Kidney capillary endothelial cell (primary cell): ENCODE measurements around the gene RPGR.

Experiments
- DNase-seq: peaks from one replicate; pipeline ENCODE4 v3.0.0-alpha.2; 2018; ENCODE audit warnings: low spot score

The RPGR gene, protein sequence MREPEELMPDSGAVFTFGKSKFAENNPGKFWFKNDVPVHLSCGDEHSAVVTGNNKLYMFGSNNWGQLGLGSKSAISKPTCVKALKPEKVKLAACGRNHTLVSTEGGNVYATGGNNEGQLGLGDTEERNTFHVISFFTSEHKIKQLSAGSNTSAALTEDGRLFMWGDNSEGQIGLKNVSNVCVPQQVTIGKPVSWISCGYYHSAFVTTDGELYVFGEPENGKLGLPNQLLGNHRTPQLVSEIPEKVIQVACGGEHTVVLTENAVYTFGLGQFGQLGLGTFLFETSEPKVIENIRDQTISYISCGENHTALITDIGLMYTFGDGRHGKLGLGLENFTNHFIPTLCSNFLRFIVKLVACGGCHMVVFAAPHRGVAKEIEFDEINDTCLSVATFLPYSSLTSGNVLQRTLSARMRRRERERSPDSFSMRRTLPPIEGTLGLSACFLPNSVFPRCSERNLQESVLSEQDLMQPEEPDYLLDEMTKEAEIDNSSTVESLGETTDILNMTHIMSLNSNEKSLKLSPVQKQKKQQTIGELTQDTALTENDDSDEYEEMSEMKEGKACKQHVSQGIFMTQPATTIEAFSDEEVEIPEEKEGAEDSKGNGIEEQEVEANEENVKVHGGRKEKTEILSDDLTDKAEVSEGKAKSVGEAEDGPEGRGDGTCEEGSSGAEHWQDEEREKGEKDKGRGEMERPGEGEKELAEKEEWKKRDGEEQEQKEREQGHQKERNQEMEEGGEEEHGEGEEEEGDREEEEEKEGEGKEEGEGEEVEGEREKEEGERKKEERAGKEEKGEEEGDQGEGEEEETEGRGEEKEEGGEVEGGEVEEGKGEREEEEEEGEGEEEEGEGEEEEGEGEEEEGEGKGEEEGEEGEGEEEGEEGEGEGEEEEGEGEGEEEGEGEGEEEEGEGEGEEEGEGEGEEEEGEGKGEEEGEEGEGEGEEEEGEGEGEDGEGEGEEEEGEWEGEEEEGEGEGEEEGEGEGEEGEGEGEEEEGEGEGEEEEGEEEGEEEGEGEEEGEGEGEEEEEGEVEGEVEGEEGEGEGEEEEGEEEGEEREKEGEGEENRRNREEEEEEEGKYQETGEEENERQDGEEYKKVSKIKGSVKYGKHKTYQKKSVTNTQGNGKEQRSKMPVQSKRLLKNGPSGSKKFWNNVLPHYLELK

DNA sequence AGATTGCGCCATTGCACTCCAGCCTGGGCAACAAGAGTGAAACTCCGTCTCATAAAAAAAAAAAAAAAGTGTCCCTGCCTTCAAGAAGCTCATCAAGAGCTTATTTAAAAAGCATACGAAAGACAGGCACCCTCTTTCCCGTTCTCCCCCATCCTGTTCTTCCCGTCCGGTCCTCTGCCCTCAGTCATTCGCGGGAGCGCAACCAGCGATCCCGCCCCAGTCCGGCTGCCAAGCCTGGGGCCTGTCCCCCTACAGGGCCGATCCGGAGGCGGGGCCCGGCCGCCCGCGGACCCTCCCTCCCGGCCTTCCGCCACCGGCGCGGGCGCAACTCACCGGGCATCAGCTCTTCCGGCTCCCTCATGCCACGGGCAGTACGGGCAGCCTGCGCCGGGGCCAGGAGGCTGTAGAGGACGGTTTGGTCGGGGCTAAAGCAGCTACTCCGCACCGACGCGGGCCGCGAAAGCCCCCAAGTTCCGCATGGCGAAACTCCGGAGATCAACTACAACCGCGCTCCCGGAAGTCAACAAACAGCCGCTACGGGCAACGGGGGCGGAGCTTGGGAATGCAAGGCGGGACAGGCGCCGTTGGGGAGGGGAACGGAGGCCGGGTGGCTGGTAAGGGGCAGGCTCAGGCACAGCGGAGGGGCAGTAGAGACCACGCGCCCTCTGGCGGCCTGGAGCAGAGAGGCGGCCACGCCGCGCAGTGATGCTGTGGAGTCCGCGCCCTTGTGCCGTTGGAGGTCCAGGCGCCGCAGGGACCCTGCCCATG lies at the start of gene RPGR:
RPGR (minus strand) TSS at position 503 of the 768 bp plus-strand sequence; CDS start at position 361, 142 bp downstream.
- peak; percentile 72 for DNase-seq

DNA sequence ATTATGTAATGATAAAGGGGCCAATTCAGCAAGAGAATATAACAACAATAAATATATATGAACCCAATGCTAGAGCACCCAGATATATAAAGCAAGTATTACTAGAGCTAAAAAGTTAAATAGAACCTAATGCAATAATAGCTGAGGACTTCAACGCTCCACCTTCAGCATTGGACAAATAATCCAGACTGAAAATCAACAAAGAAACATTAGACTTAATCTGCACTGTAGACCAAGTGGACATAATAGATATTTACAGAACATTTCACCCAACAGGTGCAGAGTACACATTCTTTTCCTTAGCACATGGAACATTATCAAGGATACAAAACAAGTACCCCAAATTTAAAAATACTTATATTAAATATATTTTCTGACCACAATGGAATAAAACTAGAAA lies 49.4 kb upstream of the RPGR start:
- DNase-seq = no peak

DNA sequence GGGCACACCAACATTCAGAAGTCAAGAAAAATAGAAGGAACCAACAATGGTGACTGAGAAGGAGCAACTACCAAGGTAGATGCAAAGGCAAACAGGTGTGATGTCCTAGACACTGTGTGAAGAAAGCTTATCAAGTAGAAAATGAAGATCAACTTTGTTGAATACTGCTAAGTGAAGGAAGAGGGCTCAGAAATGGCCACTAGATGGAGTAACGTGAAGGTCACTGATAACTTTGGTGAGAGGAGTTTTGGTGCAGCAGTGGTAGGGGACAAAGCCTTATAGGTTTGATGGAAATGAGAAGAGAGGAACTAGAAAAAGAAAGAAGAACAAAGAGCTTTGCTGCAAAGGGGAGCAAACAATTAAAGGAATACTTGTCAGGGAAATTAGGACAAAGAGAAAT lies 48.6 kb upstream of the RPGR start:
- DNase-seq = peak; percentile 7

DNA sequence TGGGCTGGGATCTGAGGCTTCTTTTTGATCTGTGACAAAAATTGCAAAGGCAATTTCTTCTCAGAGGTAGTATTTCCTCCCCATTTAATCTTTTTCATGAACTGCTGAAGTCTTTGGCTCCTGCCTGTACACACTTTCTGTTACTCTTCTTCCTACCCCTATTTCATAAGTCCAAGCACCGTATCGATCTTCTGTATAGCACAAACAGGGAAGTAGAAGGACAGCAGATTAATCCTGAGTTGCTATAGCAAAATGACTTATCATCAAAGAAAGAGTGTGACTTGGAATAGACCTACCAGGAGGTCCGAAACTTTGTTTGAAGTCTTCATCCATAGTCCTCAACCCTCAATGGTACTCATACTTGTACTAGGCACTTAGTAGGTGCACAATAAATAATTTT lies 47.1 kb upstream of the RPGR start:
- DNase-seq = no peak

DNA sequence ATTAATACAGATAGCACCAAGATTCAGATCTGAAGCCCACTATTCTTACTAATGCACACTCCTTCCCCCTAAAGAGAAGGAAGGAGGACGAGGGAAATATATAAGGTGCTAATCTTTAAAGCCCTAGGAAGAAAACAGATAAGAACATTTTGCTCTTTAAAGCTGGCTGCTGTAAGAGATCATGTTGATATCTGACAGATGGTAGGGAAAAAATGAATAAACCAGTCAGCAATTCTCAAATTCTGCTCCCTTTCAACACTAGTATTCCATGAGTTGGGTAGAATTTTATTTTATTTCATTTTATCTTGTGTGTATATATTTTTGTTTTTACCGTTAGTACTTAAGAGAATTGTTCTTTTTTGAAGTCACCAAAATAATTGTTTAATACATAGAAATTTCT lies 44.3 kb upstream of the RPGR start:
- DNase-seq = no peak

DNA sequence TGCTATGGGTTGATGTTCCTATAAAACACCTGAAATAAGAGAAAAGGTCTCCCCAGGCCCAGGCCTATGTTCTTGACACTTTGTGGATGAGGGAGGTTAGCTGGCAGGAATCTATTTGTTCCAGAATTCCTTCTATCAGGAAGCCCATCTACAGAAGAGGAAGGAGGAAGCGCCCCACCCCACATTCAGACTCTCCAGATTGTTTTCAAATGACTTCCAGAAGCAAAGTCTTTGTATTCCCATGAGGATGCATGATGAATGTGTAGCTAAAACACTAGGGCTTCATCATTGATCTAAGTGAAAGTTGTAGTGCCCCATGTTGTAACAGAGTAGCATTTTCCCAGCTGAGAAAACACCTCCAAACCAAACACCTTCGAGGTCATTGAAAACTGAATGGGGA lies 41.5 kb upstream of the RPGR start:
- DNase-seq = no peak

DNA sequence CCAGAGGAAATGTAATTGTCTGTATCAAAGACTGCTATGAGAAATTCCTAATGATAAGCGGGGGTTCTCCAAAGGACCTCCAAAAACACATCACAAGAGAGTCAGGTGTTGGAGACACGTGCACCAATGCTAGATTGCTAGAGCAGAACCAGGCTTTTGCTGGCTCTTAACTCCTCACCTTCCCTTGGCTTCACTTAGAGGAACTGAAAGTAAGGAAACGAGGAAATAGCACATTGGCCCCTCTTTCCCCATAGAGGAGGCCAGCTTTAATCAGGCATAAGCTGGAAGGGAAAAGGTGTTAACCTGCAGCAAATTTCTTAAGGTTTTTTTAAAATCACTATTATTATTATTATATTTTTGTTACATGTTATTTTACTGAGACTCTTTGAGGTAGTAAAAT lies 38.6 kb upstream of the RPGR start:
- DNase-seq = no peak

DNA sequence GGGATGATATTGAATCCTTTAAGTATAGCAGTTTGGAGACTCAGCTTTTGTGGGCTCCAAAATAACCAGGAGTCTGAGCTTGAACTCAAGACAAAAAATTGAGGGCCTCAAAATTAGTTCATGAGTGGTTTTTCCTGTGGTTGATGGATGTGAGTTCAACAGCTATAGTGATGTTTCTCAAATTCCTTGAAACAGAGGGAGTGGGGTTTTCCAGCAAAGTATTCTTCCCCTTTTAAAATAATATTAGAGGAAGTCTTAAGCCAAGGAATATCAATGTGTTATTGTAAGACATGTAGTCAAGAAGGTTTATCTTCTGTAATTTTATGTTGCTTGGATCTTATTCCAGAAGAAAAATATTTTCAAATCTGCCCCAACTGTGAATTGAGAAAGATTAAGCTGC lies 35.7 kb upstream of the RPGR start:
- DNase-seq = no peak

DNA sequence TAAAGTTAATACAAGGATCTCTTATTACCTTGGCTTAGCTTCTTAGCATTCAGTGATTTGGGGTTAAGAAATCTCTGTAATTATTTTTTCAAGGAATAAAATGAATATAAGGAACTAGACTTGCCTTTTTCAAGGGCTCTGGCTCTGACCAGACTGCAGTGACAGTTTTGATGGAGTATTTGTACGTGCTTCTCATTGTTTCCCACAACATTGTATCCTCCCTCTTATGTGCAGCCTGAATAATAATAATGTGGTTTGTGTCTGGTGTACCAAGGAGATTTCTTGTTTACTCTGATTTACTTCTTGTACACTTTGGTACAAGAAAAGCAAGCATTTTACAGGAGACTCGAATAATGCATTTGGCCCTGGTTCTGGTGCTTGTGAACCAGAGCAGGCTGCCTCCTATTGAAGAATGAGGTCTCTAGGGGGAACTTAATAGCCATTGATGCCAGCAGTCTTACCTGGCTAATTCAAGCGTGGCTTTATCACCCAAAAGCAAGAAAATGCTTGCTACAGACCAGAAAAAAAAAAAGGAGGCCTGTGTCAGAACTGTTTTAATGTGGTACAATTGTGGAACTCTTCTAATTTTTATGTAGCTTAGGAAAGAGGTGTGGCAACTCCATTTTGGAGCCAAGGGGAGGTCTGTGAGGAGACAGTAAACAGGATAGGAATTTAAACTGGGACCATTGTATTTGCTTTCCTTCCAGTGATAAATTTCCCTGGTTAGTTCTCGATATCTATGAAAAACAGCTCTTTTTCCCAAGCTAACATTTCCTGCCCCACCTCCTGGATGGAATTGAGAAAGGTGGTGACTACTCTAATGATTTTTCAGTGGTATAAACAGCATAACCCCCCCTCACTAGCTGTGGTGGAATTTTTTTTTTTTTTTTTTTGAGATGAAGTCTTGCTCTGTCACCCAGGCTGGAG lies 30.7 kb upstream of the RPGR start:
- DNase-seq = no peak

DNA sequence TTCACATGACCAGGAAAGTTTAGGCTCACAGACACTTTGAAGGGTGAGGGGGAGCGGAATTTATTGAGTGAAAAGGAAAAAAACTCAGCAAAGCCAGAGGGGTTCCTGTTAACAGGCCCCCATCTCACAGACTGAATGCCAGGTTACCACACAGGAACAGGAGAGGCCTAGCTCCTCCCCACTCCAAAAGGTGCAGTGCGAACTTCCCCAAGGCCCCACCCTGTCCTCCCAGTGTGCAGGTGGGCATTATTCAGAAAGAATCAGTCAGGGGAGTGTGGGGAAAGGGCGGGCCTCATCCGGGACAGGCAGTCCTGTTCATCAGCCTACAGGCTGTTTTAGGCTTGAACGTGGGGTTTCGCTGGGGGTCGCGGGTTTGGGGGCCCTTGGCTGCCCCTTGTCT lies 29.1 kb upstream of the RPGR start:
- no peak for DNase-seq

DNA sequence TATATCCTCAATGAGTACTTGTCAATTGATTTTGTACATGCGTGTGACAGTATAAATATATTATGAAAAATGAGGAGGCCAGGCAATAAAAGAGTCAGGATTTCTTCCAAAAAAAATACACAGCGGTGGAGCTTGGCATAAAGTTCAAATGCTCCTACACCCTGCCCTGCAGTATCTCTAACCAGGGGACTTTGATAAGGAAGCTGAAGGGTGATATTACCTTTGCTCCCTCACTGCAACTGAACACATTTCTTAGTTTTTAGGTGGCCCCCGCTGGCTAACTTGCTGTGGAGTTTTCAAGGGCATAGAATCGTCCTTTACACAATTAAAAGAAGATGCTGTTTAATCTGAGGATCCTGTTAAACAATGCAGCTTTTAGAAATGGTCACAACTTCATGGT lies 25.1 kb upstream of the RPGR start, which contains the start of gene OTC:
OTC (plus strand) TSS at position 243 of the 400 bp plus-strand sequence; CDS start at position 336, 93 bp downstream.
- DNase-seq = no peak

DNA sequence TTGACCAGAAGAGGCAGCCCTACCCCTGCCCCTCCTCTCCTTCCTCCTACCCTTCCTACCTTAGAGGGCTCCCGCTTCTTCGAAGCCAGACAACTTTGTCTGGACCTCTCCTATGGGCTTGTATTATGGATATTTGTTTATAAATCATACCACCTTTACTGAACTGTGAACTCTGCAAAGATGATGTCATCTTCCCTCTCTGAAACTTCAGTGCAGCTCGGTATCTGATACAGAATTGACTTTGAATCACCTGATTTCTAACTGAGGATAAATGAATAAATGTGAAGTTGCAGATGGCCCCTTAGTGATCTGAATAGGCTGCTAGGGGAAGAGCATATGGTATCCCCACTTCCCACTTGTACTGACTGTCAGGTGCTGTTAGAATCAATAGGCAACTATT lies 24.0 kb upstream of the RPGR start:
- no peak for DNase-seq

DNA sequence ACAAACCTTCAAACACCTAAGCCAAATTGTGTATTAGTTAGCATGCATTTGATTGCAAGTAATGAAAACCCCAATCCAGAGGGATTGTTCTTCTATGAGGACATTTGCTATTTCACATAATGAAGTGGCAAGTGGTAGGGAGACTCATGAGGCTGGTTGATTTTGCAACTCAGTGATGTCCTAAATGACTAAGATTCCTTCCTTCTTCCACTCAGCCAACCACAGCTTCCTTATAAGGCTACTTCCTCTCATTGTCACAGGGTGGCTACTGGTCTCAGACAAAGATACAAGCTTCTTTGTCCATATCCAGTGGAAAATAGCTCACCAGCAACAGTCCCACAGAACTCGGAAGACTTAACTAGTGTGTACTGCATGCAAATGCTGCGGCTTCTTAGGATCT lies 19.8 kb upstream of the RPGR start:
- peak; percentile 55 for DNase-seq

DNA sequence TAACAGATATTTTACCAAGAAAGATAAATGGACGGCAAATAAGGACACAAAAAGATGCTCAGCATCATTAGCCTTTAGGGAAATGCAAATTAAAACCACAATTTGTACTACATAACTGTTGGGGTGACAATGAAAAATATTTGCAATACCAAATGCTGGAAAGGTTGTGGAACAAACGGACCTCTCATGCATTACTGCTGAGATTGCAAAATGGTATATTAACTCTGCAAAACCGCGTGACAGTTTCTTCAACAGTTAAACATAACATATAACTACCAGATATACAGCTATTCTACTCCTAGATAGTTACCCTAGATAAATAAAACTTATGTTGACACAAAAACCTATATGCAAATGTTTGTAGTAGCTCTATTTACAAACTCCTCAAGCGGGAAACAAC lies 18.8 kb upstream of the RPGR start:
- no peak for DNase-seq

DNA sequence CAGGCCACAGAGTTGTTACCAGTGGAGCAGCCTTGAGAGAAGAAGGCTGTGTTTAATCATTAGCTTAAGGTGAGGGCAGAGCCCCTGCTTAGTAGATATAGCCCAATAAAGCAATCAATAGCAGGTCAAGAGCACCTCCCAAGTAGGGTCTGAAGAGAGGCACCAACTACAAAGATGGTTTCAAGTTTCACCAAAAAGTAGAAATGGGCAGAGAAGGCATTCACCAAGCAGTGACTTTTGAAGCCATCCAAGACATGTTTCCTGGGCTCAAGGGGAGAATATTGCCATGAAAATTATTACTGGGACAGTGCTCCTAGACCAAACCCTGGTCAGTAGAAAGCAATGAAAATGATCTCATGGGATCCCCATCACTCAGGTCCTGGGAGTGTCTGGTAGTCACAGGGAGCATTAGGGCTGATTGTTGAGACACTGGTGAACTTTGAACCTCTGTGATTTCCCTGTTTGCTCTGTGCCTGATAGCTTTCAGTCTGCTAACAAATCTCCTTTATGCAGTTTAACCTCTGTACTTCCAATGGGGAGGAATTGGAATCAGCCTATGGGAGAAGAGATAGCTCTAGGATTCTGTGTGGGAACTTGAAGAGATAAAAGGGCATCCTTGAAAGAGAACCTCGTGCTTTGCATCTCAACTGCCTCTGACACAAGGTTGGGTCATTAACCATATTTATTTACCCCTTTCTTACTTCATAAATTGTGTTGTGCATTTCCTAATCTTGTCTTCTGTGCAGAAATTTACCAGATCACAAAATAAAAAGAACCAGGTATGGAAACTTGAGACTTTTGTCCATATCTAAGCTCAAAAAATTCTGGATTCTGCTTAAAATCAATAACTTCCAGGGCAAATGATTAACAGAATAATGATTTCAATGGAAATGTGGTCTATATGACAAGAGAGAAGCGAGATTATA lies 15.8 kb upstream of the RPGR start:
- no peak for DNase-seq

DNA sequence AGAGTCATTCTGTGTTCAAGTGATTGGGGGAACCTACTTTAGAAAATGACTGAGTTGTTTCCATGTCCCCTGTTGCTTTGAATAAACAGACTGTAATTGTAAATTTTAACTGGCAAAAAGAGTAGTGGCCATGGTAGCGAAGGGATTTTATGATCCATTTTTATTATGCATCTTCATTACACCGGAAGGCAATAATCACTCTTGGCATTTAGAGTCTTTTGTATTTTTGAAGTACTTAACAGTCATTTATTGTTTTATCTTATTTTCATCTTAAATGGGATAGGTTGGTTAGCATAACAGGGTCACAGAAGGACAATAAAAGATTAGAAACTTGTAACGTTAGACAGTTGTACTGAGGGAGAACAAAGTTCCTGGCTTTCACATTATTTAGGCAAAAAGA lies 14.1 kb upstream of the RPGR start:
- no peak for DNase-seq

DNA sequence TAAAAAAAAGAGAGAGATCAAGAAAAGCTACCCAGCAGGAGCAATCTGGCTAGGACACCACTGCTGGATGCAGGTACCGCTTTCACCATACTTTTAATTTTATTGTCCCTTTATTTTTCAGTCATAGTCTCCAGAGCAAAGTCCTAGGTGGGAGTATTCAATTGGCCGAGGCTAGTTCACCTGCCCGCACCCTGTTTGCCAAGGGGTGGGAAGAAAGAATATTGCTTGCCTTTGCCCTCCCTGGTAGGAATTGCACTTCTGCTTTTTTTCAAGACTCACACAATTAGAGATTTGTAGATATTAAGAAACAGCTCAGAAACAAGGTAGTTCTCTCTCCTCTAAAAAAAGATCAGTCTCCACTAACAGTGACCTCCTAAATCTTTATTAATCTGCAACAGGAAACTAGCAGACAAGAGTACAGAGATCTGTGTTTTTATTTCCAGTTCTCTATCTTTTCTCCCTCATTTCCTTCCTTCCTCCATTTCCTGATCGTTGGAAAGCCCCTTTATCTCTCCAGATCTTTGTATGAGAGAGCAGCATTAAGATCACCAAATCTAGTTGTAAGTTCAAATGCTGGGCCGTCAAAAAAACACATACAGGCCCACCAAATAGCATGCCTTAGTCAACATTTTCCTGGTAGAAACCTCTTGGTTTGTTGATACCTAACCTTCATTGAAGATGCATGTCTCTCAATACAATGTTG lies 9.4 kb upstream of the RPGR start:
- DNase-seq = no peak

DNA sequence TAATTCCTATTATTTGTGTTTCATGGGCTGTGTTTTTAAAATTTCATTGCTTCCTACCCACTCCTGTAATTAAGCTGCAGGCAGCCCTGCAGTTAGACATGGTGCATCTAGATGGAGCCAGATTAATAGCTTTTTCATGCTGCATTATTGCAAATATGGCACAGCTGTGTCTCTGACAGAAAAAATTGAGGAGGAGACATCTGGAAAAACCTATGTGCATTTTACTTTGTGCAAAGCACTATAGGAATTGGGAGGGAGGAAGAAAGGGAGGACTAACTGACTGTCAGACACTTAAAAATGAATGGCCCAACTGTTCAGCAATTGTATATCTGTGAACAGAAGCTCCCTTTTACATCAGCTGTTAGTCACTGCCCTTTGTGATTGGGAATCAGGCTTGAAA lies 8.1 kb upstream of the RPGR start:
- DNase-seq = no peak

DNA sequence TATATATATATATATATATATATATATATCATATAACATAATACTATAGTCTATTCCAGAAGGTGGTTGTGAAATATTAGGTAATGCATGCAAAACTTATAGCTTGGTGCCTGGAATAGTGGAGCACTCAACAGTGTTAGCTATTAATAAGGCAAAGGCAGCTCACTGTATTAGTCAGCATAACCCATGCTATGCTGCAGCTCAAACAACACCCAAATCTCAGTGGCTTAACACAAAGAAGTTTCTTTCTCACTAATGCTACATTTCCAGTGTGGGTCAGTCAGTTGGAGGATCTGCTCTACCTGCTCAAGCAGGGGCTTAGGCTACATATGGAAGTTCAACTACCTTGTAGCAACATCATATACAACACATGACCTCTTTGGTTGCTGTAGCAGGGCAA lies 5.2 kb upstream of the RPGR start:
- DNase-seq = no peak
